ENCODE data around the gene TCEA2. TPM values are rescaled to one million over a fixed set of nuclear protein-coding genes. Genes with fewer than 3 reads are reported as not detected.

TCEA2 gene
- total and polyA plus RNA-seq, 2 of the 13 experiments (the other 11 are each of a cell fraction or from before 2014, with no cell fraction given), result 28.1 to 33.7 TPM

- TF ChIP-seq GFI1 (CRISPR knock-in tag; IDR thresholded peaks at IDR 0.05; ENCODE audit: borderline replicate concordance), result peak; percentile 66; the same call in 1 of the 2 replicates
- TF ChIP-seq ZNF234 (CRISPR knock-in tag; conservative IDR thresholded peaks at IDR 0.05), result no peak
- no peak; the same call in 1 of the 2 replicates for TF ChIP-seq POLR2AphosphoS2 (IDR thresholded peaks at IDR 0.05; ENCODE audit: low read depth, low read length)
- TF ChIP-seq NBN (conservative IDR thresholded peaks at IDR 0.05), result no peak
- peak; percentile 50 for TF ChIP-seq U2AF1 (optimal IDR thresholded peaks at IDR 0.05; ENCODE audit: low read depth, low read length)
- TF ChIP-seq CREBL2 (CRISPR knock-in tag; IDR thresholded peaks at IDR 0.05; ENCODE audit: borderline replicate concordance), result no peak; the same call in 1 of the 2 replicates
- TF ChIP-seq ZMAT3 (CRISPR knock-in tag; conservative IDR thresholded peaks at IDR 0.05), result no peak
- no peak; the same call in 1 of the 2 replicates for TF ChIP-seq ZNF607 (CRISPR knock-in tag; IDR thresholded peaks at IDR 0.05; ENCODE audit: borderline replicate concordance)
- peak; percentile 17 for TF ChIP-seq ZEB1 (IDR thresholded peaks at IDR 0.05; ENCODE audit: insufficient replicate concordance, low read depth)
- no peak for TF ChIP-seq IKZF1 (IDR thresholded peaks at IDR 0.05)
- no peak for TF ChIP-seq YEATS2 (CRISPR knock-in tag; IDR thresholded peaks at IDR 0.05; ENCODE audit: borderline replicate concordance)
- TF ChIP-seq ZNF362 (CRISPR knock-in tag; IDR thresholded peaks at IDR 0.05; ENCODE audit: borderline replicate concordance), result no peak
- no peak; the same call in 1 of the 2 replicates for TF ChIP-seq TBX2 (CRISPR knock-in tag; IDR thresholded peaks at IDR 0.05; ENCODE audit: borderline replicate concordance)
- no peak for TF ChIP-seq SOX6 (IDR thresholded peaks at IDR 0.05)
- peak; percentile 34; the same call in 1 of the 2 replicates for TF ChIP-seq SOX6 (CRISPR knock-in tag; IDR thresholded peaks at IDR 0.05)
- TF ChIP-seq NCOA1 (CRISPR knock-in tag; IDR thresholded peaks at IDR 0.05), result peak; percentile 88
- no peak for TF ChIP-seq KIAA2018 (CRISPR knock-in tag; IDR thresholded peaks at IDR 0.05; ENCODE audit: borderline replicate concordance)
- TF ChIP-seq ZNF143 (CRISPR knock-in tag; IDR thresholded peaks at IDR 0.05), result no peak; the same call in 1 of the 2 replicates
- TF ChIP-seq ZNF44 (CRISPR knock-in tag; IDR thresholded peaks at IDR 0.05), result peak; percentile 66; the same call in 1 of the 2 replicates
- TF ChIP-seq AGO1 (IDR thresholded peaks at IDR 0.05; ENCODE audit: low read depth, low read length, poor library complexity, severe bottlenecking), result peak; percentile 23
- TF ChIP-seq TGIF2 (CRISPR knock-in tag; IDR thresholded peaks at IDR 0.05), result peak; percentile 76
These were observed 26.4 kb upstream of the TCEA2 start (continued) for GRCh38 chr20:64036346-64037198.
